Measurements from ENCODE around the gene NIP7. TPM values are rescaled to one million over a fixed set of nuclear protein-coding genes. Genes with fewer than 3 reads are reported as not detected.

The NIP7 gene
- total and polyA plus RNA-seq, 2 donors from 2014 or later, result 9.9 to 20.2 TPM

DNA sequence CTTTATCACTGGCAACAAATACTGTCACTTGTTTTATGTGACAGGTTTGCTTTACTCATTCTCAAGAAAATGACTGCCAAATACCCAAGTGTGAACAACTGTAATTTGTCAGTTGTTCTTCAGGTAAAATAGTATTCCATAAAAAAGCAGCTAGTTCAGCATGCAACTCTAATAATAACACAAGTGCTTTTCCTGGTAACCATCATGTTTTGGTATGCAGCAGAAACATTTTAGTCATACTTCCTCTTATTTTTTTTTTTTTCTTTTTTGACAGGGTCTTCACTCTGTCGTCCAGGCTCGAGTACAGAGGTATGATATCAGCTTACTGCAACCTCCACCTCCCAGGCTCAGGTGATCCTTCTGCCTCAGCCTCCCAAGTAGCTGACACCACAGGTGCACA lies 41.7 kb downstream of the NIP7 start:
- TF ChIP-seq, protein P1, sequence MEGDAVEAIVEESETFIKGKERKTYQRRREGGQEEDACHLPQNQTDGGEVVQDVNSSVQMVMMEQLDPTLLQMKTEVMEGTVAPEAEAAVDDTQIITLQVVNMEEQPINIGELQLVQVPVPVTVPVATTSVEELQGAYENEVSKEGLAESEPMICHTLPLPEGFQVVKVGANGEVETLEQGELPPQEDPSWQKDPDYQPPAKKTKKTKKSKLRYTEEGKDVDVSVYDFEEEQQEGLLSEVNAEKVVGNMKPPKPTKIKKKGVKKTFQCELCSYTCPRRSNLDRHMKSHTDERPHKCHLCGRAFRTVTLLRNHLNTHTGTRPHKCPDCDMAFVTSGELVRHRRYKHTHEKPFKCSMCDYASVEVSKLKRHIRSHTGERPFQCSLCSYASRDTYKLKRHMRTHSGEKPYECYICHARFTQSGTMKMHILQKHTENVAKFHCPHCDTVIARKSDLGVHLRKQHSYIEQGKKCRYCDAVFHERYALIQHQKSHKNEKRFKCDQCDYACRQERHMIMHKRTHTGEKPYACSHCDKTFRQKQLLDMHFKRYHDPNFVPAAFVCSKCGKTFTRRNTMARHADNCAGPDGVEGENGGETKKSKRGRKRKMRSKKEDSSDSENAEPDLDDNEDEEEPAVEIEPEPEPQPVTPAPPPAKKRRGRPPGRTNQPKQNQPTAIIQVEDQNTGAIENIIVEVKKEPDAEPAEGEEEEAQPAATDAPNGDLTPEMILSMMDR (IDR thresholded peaks at IDR 0.05; ENCODE audit: borderline replicate concordance, extremely low read depth, insufficient read depth), result no peak
- Histone ChIP-seq H3K4me1 (ENCODE audit: control insufficient read depth in 2 of 3, insufficient read depth in 2 of 3, low read depth in 1 of 3, low read length in 3 of 3) (peaks cover 0 to 5% (median 3%) of the 10 kb centered on the region in 3 donors), H3K9me3 (ENCODE audit: control insufficient read depth in 2 of 3, insufficient read depth in 1 of 3, low read length in 3 of 3) (no peaks in the 10 kb centered on the region), H3K9ac (ENCODE audit: low read length in 3 of 3) (no peak overlapping the region), H3K4me3 (ENCODE audit: low read length in 3 of 3) (no peak overlapping the region), H3K27ac (ENCODE audit: low read depth in 2 of 2, low read length in 2 of 2) (no peak overlapping the region), H3K27me3 (ENCODE audit: control insufficient read depth, insufficient read depth, low read length) (no peaks in the 10 kb centered on the region), H3K36me3 (ENCODE audit: control insufficient read depth in 2 of 3, insufficient read depth in 3 of 3, low read length in 3 of 3) (peaks cover 2 to 29% (median 14%) of the 10 kb centered on the region in 3 donors)
- intact Hi-C loops (cut with DNase I), result no loop called here
- DNase-seq, result no peak
- FAIRE-seq, result no peak

DNA sequence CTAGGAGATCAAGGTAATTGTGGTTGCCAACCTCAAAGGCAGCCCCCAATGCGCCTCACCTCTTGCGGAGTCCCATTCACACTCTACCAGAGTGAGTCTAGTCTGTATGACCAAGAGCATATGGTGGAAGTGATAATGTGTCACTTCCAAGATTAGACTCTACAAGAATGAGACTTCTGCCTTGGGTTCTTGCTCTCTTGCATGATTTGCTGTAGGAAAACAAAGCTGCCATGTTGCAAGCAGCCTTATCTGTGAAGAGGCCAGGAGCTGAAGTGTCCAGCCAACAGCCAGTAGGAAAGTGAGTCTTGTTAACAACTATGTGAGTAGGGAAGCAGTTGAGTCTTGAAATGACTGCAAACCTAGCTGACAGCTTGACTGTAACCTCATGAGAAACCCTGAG lies 42.8 kb downstream of the NIP7 start:
- Histone ChIP-seq H3K9me3 (ENCODE audit: control insufficient read depth in 2 of 3, insufficient read depth in 1 of 3, low read length in 3 of 3) (no peaks in the 10 kb centered on the region), H3K4me1 (ENCODE audit: control insufficient read depth in 2 of 3, insufficient read depth in 2 of 3, low read depth in 1 of 3, low read length in 3 of 3) (peaks cover 0 to 5% (median 3%) of the 10 kb centered on the region in 3 donors), H3K27ac (ENCODE audit: low read depth in 2 of 2, low read length in 2 of 2) (no peak overlapping the region), H3K4me3 (ENCODE audit: low read length in 3 of 3) (no peak overlapping the region), H3K9ac (ENCODE audit: low read length in 3 of 3) (no peak overlapping the region), H3K27me3 (ENCODE audit: control insufficient read depth, insufficient read depth, low read length) (no peaks in the 10 kb centered on the region), H3K36me3 (ENCODE audit: control insufficient read depth in 2 of 3, insufficient read depth in 3 of 3, low read length in 3 of 3) (peaks cover 2 to 29% (median 14%) of the 10 kb centered on the region in 3 donors)
- FAIRE-seq, result no peak
- intact Hi-C loops (cut with DNase I), result no loop called here
- TF ChIP-seq, protein P1 (IDR thresholded peaks at IDR 0.05; ENCODE audit: borderline replicate concordance, extremely low read depth, insufficient read depth), result no peak
- DNase-seq, result no peak

DNA sequence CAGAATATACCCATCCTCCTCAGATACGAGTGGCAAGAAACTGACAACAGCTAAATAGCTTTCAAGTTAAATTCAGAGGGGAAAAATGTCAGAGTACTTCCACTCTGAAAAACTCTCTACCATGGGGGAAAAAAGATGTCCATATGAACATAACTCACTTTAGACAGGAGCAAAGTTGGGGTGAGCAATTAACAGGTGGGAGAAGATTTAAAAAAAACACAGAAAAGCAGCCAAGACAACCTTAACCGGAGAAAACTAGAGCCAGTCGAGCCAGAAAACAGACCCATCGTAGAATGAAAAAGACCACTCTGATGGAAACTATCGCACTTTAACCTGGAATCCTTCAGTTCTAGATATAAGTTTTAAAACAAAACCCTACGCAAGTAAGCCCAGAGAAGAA lies 45.4 kb downstream of the NIP7 start:
- no peak for DNase-seq
- H3K9me3 ChIP-seq (ENCODE audit: control insufficient read depth in 2 of 3, insufficient read depth in 1 of 3, low read length in 3 of 3), result no peaks in the 10 kb centered on the region
- peaks cover 2 to 18% (median 6%) of the 10 kb centered on the region in 3 donors for H3K36me3 ChIP-seq (ENCODE audit: control insufficient read depth in 2 of 3, insufficient read depth in 3 of 3, low read length in 3 of 3)
- H3K27me3 ChIP-seq (ENCODE audit: control insufficient read depth, insufficient read depth, low read length), result no peaks in the 10 kb centered on the region
- TF ChIP-seq, protein P1 (IDR thresholded peaks at IDR 0.05; ENCODE audit: borderline replicate concordance, extremely low read depth, insufficient read depth), result no peak
- H3K4me3 ChIP-seq (ENCODE audit: low read length in 3 of 3), result peak overlapping the region; percentile 78 to 81 (median 79)
- H3K9ac ChIP-seq (ENCODE audit: low read length in 3 of 3), result peak overlapping the region; percentile 37 to 86 (median 77)
- no peak for FAIRE-seq
- intact Hi-C loops (cut with DNase I), result no loop called here
- H3K27ac ChIP-seq (ENCODE audit: low read depth in 2 of 2, low read length in 2 of 2), result peak overlapping the region; percentile 76 to 79
- peaks cover 0 to 5% (median 3%) of the 10 kb centered on the region in 3 donors for H3K4me1 ChIP-seq (ENCODE audit: control insufficient read depth in 2 of 3, insufficient read depth in 2 of 3, low read depth in 1 of 3, low read length in 3 of 3)

DNA sequence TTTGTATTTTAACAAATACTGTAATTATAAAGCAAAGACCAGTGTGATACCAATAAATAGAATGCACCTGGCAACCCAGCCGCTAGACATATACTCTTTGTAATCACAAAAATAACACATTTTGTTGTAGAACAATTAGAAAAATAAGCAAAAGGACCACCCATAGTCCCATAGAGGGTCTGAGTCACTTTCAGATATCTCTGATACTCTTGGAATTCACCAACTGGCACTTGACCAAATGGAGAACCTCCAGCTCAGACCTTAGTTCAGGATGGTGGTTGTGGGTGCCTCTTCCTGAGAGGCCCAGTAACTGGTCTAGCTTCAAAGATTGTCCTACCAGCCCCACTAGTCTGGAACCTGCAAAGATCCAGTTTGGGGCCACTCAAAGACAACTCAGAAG lies 47.0 kb downstream of the NIP7 start:
- H3K36me3 ChIP-seq (ENCODE audit: control insufficient read depth in 2 of 3, insufficient read depth in 3 of 3, low read length in 3 of 3), result peaks cover 2 to 13% (median 6%) of the 10 kb centered on the region in 3 donors
- FAIRE-seq (no peak), DNase-seq (no peak)
- no peaks in the 10 kb centered on the region for H3K9me3 ChIP-seq (ENCODE audit: control insufficient read depth in 2 of 3, insufficient read depth in 1 of 3, low read length in 3 of 3)
- peak overlapping the region in 1 of 3 donors; percentile 78 for H3K4me3 ChIP-seq (ENCODE audit: low read length in 3 of 3)
- H3K4me1 ChIP-seq (ENCODE audit: control insufficient read depth in 2 of 3, insufficient read depth in 2 of 3, low read depth in 1 of 3, low read length in 3 of 3), result peaks cover 0 to 5% (median 3%) of the 10 kb centered on the region in 3 donors
- H3K27ac ChIP-seq (ENCODE audit: low read depth in 2 of 2, low read length in 2 of 2), result no peak overlapping the region
- intact Hi-C loops (cut with DNase I), result no loop called here
- H3K9ac ChIP-seq (ENCODE audit: low read length in 3 of 3), result no peak overlapping the region
- TF ChIP-seq, protein P1 (IDR thresholded peaks at IDR 0.05; ENCODE audit: borderline replicate concordance, extremely low read depth, insufficient read depth), result no peak
- H3K27me3 ChIP-seq (ENCODE audit: control insufficient read depth, insufficient read depth, low read length), result no peaks in the 10 kb centered on the region
